ENCODE data around the gene TFF2.
A peak's percentile ranks its signal among the peaks of the same experiment; 100 is the strongest.

TFF2 gene

DNA sequence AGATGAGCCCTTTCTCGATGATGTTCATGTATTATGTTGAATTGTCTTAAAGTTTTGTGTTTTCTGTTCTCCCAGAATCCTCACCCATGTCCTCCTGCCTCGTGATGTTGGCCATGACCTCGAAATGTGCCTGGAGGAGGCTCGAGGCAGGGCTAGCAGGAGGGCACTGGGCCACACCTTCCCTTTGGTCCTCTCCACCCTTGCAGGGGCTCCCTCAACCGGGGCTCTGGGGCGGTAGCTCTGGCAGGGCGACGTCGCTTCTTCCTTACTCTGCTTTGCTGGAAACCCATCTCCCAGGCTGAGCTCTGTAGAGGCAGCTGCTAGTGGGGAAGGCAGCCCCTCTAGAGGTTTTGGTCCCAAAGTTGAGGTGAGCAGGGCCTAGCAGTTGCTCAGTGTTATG lies 49.8 kb downstream of the TFF2 start:
- Histone ChIP-seq H3K4me1 (ENCODE audit: insufficient read depth, low read length, poor library complexity, severe bottlenecking) (peaks cover 62% of the 10 kb centered on the region), H3F3A (ENCODE audit: low read depth) (no peaks in the 10 kb centered on the region), H3K9me3 (ENCODE audit: insufficient read depth, low read depth, low read length) (no peaks in the 10 kb centered on the region), H3K4me2 (ENCODE audit: low read depth, low read length, poor library complexity, severe bottlenecking) (no peak overlapping the region), H3K36me3 (ENCODE audit: insufficient read depth, low read length) (peaks cover 7% of the 10 kb centered on the region; the same call in 1 of the 2 replicates), H3K9me2 (replicated peaks; ENCODE audit: low read depth, low read length) (no peaks in the 10 kb centered on the region), H2AFZ (ENCODE audit: low read length) (no peak overlapping the region), H3K79me2 (ENCODE audit: insufficient read depth, low read length) (peaks cover 10% of the 10 kb centered on the region; the same call in 1 of the 2 replicates), H3K9ac (ENCODE audit: low read depth, low read length, poor library complexity, severe bottlenecking) (no peak overlapping the region), H4K20me1 (ENCODE audit: insufficient read depth, low read length, poor library complexity, severe bottlenecking) (no peaks in the 10 kb centered on the region), H3K4me3 (ENCODE audit: low read length, poor library complexity, severe bottlenecking) (no peak overlapping the region), H3K27me3 (ENCODE audit: insufficient read depth, low read length, poor library complexity, severe bottlenecking) (no peaks in the 10 kb centered on the region)
- TF ChIP-seq CTCF (conservative IDR thresholded peaks at IDR 0.05; ENCODE audit: low read length) = no peak
- TF ChIP-seq EZH2phosphoT487 (IDR thresholded peaks at IDR 0.05; ENCODE audit: borderline replicate concordance) = no peak

DNA sequence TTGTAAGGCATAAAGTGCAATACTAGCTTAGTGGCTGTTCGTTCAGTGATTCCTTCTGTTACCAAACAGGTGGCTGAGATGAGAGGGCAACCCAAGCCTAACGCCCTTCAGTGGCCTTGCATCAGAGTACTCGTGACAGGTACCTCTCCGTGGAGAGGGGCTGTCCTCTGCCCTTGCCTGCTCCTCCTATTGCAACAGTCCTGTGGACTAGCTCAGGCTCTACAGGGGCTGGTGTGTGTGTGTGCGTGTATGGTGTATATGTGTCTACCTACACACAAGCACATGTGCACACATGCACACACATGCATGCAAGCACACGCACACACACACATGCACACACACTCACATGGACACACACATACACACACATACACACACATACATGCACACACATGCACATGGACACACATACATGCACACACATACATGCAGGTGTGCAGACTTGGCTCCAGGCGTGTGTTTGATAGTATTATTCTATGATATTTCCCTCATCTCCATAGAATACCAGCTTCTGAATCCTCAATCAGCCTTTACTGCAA lies 50.7 kb downstream of the TFF2 start:
- Histone ChIP-seq H3K27me3 (ENCODE audit: insufficient read depth, low read length, poor library complexity, severe bottlenecking) (no peaks in the 10 kb centered on the region), H3K4me3 (ENCODE audit: low read length, poor library complexity, severe bottlenecking) (no peak overlapping the region), H3K4me2 (ENCODE audit: low read depth, low read length, poor library complexity, severe bottlenecking) (peak overlapping the region; percentile 19), H3K79me2 (ENCODE audit: insufficient read depth, low read length) (peaks cover 2% of the 10 kb centered on the region; the same call in 1 of the 2 replicates), H3K9ac (ENCODE audit: low read depth, low read length, poor library complexity, severe bottlenecking) (no peak overlapping the region), H3K9me2 (replicated peaks; ENCODE audit: low read depth, low read length) (no peaks in the 10 kb centered on the region), H3K4me1 (ENCODE audit: insufficient read depth, low read length, poor library complexity, severe bottlenecking) (peaks cover 56% of the 10 kb centered on the region), H3F3A (ENCODE audit: low read depth) (no peaks in the 10 kb centered on the region), H2AFZ (ENCODE audit: low read length) (no peak overlapping the region), H3K9me3 (ENCODE audit: insufficient read depth, low read depth, low read length) (no peaks in the 10 kb centered on the region), H4K20me1 (ENCODE audit: insufficient read depth, low read length, poor library complexity, severe bottlenecking) (no peaks in the 10 kb centered on the region), H3K36me3 (ENCODE audit: insufficient read depth, low read length) (peaks cover 13% of the 10 kb centered on the region; the same call in 1 of the 2 replicates)
- TF ChIP-seq CTCF (conservative IDR thresholded peaks at IDR 0.05; ENCODE audit: low read length) (no peak), EZH2phosphoT487 (IDR thresholded peaks at IDR 0.05; ENCODE audit: borderline replicate concordance) (no peak)

GRCh38 chr21:42299324-42300044 lies 51.3 kb downstream of the TFF2 start:
- H3K4me2 ChIP-seq (ENCODE audit: low read depth, low read length, poor library complexity, severe bottlenecking) = peak overlapping the region; percentile 19
- peaks cover 17% of the 10 kb centered on the region; the same call in 1 of the 2 replicates for H3K36me3 ChIP-seq (ENCODE audit: insufficient read depth, low read length)
- H3K79me2 ChIP-seq (ENCODE audit: insufficient read depth, low read length) = no peaks in the 10 kb centered on the region
- no peak overlapping the region for H3K4me3 ChIP-seq (ENCODE audit: low read length, poor library complexity, severe bottlenecking)
- H3K9ac ChIP-seq (ENCODE audit: low read depth, low read length, poor library complexity, severe bottlenecking) = no peak overlapping the region
- H3K27me3 ChIP-seq (ENCODE audit: insufficient read depth, low read length, poor library complexity, severe bottlenecking) = no peaks in the 10 kb centered on the region
- no peaks in the 10 kb centered on the region for H3K9me2 ChIP-seq (replicated peaks; ENCODE audit: low read depth, low read length)
- H3F3A ChIP-seq (ENCODE audit: low read depth) = no peaks in the 10 kb centered on the region
- TF ChIP-seq EZH2phosphoT487 (IDR thresholded peaks at IDR 0.05; ENCODE audit: borderline replicate concordance) (no peak), CTCF (conservative IDR thresholded peaks at IDR 0.05; ENCODE audit: low read length) (no peak)
- H3K4me1 ChIP-seq (ENCODE audit: insufficient read depth, low read length, poor library complexity, severe bottlenecking) = peaks cover 50% of the 10 kb centered on the region
- H2AFZ ChIP-seq (ENCODE audit: low read length) = no peak overlapping the region
- H3K9me3 ChIP-seq (ENCODE audit: insufficient read depth, low read depth, low read length) = no peaks in the 10 kb centered on the region
- H4K20me1 ChIP-seq (ENCODE audit: insufficient read depth, low read length, poor library complexity, severe bottlenecking) = no peaks in the 10 kb centered on the region

Measured in Loucy (cell line).